ENCODE data around the gene ENGASE.

The ENGASE gene

DNA sequence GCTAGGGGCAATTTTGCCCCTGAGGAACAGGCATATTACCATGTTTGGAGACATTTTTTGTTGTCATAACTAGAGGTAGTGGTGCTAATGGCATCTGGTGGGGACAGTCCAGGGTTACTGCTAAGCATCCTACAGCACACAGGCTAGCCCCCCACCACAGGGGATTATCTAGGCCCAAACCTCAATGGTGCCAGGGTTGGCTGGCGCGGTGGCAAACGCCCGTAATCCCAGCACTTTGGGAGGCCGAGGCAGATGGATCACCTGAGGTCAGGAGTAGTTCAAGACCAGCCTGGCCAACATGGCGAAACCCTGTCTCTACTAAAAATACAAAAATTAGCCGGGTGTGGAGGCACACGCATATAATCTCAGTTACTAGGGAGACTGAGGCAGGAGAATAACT lies 35.5 kb upstream of the ENGASE start:
- DNase-seq (ENCODE audit: low read depth in 2 of 2, low spot score in 1 of 2): no peak

DNA sequence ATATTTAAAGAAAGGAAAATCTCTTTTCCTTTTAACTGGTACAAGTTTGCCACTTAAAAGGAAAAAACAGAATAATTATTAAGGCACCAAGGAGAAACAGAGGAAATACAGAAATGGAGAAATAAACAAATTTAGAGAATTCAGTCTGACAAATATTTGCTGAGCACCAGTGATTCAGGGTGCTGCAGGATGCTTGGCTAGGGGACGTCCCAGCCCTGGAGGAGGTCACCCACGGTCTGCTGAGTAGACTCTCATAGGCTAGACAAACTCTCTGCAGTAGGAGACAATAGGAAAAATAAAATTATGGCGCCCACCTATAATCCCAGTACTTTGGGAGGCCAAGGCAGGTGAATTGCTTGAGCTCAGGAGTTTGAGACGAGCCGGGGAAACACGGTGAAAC lies 34.7 kb upstream of the ENGASE start:
- DNase-seq (ENCODE audit: low read depth in 2 of 2, low spot score in 1 of 2): no peak

DNA sequence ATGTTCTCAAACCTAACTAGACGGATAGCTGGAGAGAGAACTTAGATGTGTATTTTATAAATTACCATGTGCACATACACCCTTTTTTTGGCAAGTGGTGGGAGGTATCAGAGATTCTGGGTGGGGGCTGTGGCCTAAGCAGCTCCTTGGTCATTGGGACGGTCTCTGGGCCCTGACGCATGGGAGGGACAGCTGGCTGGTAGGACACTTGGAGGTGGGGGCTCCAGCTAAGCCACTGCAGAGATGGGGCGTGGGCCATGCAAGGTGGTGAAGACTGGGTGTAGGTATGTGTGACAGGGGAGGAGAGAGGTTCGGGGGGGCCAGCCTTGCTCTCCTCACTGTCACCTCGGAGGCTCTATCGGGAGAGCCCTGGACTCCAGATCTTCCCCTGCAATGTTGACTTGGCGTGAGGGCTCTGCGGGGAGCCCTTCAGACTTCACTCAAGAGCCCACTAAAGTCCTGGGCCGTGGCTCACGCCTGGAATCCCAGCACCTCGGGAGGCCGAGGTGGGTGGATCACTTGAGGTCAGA lies 33.5 kb upstream of the ENGASE start:
- no peak for DNase-seq (ENCODE audit: low read depth in 2 of 2, low spot score in 1 of 2)

DNA sequence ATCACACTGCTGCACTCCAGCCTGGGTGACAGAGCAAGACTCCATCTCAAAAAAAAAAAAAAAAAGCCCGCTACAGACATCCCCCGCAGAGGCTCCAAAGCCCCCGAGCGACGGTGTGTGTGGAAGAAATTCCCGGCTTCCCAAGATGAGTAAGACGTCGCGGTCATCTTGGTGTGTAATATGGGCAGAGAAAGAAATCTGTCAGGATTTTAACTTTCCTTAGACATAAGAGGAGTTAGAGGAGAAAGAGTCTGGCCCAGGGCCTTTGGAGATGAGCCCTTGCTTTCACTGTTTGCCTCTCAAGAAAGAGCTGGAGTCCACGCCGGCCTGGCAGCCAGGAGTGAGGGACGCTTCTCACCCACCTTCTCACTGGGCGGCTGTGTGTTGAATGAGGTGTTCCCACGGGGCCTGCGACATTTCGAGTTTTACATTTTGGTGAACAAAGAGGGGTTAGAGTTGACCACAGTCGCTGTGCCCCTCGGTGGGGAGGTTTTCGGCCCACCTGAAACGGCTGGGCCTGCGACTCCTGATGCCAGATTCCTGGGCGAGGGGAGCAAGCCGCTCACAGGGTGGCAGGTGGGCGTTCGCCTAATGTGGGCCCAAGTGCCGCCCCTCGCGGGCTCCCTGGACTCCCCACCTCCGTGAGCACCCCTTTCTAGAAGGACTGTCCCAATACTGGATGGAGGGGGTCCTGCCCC lies 32.8 kb upstream of the ENGASE start:
- DNase-seq (ENCODE audit: low read depth in 2 of 2, low spot score in 1 of 2): no peak

DNA sequence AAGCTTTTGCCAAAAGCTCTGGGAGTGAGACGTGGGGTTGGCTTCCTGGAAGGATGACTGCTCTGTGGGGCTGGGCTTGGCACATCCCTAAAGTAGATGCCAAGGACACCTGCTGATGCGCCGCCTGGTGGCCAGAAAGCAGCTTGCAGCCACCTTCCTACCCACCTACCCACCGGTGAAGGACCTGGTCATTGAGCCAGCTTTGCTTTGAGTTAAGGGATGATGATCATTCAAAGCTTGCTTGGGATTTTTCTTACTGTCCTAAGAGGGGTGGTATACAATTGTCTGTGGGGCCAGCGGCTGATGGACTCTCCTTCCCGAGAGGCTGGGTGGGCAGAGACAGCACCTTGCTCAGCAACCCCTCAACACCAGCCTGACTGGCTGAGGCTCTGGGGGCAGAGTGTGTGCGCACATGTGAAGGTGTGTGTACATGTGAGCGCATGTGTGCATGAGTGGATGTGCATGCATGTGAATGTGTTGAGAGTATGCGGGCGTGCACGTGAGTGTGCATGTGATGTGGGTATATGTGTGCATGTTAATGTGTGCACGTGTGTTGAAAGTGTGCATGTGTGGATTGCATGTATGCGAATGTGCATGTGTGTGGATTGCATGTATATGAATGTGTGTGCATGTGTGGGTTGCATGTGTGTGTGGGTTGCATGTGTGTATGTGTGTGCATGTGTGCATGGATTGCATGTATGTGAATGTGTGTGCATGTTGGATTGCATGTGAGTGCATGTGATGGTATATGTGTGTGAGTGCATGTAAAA lies 32.0 kb upstream of the ENGASE start:
- peak; percentile 33 to 48 for DNase-seq (ENCODE audit: low read depth in 2 of 2, low spot score in 1 of 2)

DNA sequence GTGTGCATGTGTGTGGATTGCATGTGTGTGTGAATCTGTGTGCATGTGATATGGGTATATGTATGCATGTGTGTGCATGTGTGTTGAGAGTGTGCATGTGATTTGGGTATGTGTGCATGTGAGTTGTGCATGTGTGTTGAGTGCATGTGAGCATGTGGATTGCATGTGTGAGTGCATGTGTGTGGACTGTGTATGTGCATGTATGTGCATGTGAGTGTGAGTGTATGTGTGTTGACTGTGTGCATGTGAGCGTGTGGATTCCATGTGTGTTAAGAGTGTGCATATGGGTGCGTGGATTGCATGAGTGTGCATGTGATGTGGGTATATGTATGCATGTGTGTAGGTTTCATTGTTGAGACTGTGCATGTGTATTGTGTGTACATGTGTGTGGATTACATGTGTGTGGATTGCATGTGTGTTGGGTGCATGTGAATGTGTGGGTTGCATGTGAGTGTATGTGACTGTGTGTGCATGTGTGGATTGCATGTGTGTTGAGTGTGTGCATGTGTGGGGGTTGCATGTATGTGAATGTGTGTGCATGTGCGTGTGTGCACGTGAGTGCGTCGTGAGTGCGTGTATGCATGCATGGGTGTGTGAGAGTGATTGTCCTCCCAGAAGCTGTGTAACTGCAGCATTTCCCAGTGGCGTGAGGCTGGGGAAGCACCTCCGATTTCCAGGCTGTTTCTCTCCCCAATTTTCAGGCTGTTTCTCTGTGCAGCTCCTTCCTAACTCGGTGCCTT lies 31.3 kb upstream of the ENGASE start:
- DNase-seq (ENCODE audit: low read depth in 2 of 2, low spot score in 1 of 2): no peak

DNA sequence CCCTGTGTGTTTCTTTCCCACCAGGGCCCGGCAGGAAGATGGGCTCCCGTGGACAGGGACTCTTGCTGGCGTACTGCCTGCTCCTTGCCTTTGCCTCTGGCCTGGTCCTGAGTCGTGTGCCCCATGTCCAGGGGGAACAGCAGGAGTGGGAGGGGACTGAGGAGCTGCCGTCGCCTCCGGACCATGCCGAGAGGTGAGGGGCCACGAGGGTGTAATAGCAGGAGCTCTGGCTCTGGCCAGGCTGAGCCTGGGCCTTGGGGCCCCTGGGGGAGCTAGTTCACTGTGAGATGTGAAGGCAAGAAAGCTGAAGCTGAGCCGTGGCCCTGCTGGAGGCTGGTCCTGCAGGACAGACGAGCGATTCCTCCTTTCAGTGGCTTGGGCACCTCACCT lies 30.7 kb upstream of the ENGASE start:
- no peak for DNase-seq (ENCODE audit: low read depth in 2 of 2, low spot score in 1 of 2)

DNA sequence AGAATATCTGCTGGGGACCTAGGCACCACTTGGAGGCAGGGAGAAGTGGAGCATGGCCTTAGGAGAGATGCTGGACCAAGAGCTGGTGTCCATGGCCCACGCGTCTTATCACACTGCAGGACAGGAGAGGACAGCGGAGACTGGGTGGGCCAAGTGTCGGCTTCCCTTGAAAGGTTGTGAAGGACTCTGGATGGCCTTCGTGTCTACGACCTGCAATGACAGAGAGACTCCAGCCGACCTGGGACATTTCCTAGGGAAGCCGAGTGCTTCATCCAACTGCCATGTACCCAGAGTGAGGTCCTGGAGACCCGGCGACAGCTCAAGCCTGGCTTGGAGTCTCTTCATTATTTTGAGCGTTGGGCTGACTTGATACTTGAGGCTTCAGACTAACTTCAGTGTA lies 30.2 kb upstream of the ENGASE start:
- no peak for DNase-seq (ENCODE audit: low read depth in 2 of 2, low spot score in 1 of 2)

DNA sequence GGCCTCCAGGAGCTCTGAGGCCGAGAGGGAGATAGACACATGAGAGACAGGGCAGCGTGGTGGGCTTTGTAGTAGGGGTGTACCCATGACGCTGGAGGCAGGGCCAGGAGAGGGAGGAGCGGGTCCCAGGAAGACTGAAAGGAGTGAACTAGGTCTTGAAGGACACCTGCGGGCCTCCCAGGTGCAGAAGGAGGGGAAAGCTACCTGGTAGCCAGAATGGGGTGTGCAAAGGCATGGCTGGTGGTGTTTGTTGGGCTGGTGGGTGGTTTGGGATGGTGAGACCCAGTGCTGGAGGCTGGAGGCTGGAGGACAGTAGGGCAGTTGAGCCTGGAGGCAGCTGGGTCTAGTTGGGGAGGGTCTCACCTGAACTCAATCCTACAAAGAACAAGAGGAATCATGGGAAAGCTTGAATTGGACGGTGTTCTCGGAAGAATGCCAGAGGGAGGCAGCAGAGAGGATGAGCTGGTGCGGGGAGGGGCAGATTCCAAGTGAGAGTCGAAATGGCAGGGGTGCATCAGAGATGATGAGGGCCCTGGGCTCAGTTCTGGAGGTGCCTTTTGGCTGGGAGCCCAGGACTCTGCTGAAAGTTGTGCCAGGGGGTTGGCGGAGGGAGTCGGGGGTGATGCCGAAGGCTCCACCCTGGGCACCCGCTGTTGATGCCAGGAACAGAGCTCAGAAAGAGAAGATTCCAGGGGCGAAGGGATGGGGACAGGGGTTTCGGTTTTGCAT lies 29.5 kb upstream of the ENGASE start:
- DNase-seq (ENCODE audit: low read depth in 2 of 2, low spot score in 1 of 2): no peak

DNA sequence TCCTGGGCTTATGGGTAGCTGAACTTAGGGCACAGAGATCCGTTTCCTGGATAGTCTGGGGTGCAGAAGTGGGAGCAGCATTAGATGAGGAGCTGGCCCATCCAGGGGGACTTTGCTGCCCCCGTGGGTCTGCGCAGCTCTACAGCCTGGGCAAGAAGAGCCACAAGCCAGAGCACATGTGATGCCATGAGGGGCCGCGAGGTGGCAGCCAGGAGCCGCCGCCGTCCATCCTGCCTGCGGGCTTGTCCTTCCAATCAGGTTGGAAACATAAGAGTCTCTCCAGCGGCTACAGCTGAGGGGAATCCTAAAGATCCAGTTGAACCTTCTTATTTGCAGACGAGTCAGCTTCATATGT lies 28.8 kb upstream of the ENGASE start:
- DNase-seq (ENCODE audit: low read depth in 2 of 2, low spot score in 1 of 2): peak; percentile 22 to 26

DNA sequence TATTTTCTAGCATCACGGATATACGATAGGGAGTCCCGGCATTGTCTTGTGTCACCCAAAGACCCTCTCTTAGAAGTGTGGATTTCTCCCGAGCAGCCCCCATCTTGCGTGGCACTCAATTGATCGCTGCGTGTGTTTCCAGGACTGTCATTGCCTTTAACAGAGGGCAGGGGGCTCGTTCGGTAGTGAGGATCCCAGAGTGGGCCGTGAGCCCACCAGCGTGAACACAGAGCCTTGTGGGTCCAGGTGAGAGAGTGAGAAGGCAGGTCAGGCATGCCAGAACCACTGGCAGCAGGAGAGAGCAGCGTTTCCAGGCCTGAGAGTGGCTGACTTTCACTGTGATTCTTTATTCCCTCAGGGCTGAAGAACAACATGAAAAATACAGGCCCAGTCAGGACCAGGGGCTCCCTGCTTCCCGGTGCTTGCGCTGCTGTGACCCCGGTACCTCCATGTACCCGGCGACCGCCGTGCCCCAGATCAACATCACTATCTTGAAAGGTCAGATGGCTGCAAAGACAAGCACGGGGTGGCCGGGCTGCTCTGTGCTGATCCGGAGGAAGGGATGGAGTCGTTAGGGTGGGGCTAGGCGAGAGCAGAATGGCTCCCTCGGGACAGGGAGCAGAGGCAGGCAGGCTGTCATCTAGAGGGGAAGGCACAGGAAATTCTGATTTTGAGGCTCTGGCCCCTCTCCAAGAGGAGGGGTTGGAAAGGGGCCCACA lies 28.3 kb upstream of the ENGASE start:
- DNase-seq (ENCODE audit: low read depth in 2 of 2, low spot score in 1 of 2): no peak

DNA sequence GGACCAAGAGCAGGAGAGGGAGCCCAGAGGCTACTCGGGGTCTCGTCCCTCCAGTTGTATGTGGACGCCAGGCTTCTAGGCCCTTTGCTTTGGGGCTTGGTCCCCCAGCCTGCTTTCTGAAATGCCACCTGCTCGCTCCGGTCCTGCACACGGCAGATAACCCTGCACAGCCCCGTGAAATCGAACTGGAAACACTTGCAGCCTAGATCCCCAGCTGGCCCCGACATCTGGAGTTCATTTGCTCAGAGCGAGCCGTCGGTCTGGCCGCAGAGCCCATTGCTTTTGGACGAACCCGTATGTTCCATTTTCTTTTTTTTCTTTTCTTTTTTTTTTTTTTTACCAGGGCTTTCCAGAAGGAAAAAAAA lies 27.7 kb upstream of the ENGASE start:
- no peak for DNase-seq (ENCODE audit: low read depth in 2 of 2, low spot score in 1 of 2)

DNA sequence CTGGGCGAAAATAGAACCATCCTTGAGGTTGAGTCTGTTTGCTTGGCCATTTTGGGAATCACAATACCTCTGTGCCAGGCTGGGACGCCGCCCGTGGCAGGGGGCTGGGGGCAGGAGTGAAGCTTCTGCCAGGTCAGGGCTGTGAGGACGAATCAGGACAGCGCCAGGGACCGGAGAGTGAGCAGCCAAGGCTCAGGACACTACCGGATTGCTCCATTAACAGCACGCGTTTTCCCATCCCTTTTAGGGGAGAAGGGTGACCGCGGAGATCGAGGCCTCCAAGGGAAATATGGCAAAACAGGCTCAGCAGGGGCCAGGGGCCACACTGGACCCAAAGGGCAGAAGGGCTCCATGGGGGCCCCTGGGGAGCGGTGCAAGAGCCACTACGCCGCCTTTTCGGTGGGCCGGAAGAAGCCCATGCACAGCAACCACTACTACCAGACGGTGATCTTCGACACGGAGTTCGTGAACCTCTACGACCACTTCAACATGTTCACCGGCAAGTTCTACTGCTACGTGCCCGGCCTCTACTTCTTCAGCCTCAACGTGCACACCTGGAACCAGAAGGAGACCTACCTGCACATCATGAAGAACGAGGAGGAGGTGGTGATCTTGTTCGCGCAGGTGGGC lies 27.2 kb upstream of the ENGASE start:
- no peak for DNase-seq (ENCODE audit: low read depth in 2 of 2, low spot score in 1 of 2)

DNA sequence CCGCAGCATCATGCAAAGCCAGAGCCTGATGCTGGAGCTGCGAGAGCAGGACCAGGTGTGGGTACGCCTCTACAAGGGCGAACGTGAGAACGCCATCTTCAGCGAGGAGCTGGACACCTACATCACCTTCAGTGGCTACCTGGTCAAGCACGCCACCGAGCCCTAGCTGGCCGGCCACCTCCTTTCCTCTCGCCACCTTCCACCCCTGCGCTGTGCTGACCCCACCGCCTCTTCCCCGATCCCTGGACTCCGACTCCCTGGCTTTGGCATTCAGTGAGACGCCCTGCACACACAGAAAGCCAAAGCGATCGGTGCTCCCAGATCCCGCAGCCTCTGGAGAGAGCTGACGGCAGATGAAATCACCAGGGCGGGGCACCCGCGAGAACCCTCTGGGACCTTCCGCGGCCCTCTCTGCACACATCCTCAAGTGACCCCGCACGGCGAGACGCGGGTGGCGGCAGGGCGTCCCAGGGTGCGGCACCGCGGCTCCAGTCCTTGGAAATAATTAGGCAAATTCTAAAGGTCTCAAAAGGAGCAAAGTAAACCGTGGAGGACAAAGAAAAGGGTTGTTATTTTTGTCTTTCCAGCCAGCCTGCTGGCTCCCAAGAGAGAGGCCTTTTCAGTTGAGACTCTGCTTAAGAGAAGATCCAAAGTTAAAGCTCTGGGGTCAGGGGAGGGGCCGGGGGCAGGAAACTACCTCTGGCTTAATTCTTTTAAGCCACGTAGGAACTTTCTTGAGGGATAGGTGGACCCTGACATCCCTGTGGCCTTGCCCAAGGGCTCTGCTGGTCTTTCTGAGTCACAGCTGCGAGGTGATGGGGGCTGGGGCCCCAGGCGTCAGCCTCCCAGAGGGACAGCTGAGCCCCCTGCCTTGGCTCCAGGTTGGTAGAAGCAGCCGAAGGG lies 26.4 kb upstream of the ENGASE start:
- no peak for DNase-seq (ENCODE audit: low read depth in 2 of 2, low spot score in 1 of 2)

DNA sequence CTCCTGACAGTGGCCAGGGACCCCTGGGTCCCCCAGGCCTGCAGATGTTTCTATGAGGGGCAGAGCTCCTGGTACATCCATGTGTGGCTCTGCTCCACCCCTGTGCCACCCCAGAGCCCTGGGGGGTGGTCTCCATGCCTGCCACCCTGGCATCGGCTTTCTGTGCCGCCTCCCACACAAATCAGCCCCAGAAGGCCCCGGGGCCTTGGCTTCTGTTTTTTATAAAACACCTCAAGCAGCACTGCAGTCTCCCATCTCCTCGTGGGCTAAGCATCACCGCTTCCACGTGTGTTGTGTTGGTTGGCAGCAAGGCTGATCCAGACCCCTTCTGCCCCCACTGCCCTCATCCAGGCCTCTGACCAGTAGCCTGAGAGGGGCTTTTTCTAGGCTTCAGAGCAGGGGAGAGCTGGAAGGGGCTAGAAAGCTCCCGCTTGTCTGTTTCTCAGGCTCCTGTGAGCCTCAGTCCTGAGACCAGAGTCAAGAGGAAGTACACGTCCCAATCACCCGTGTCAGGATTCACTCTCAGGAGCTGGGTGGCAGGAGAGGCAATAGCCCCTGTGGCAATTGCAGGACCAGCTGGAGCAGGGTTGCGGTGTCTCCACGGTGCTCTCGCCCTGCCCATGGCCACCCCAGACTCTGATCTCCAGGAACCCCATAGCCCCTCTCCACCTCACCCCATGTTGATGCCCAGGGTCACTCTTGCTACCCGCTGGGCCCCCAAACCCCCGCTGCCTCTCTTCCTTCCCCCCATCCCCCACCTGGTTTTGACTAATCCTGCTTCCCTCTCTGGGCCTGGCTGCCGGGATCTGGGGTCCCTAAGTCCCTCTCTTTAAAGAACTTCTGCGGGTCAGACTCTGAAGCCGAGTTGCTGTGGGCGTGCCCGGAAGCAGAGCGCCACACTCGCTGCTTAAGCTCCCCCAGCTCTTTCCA lies 25.5 kb upstream of the ENGASE start:
- DNase-seq (ENCODE audit: low read depth in 2 of 2, low spot score in 1 of 2): no peak

DNA sequence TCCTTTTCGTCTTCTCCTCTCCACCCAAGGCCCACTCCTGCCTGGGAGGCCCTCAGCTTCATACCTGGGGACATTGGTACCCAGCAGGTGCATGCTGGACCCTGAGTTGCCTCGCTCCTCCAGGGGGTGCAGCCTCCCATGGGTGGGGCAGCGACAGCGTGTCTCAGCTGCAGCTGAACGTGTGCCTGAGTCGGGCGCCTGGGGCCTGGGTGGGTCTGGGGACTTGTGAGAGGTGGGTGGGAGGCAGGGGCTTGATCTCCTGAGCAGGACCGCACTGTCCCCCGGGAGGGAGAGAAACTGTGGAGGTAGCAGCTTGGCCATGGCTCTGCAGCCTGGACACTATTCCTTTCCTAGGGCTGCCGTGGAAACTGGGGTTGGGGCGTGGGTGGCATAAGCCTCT lies 24.8 kb upstream of the ENGASE start:
- DNase-seq (ENCODE audit: low read depth in 2 of 2, low spot score in 1 of 2): no peak

DNA sequence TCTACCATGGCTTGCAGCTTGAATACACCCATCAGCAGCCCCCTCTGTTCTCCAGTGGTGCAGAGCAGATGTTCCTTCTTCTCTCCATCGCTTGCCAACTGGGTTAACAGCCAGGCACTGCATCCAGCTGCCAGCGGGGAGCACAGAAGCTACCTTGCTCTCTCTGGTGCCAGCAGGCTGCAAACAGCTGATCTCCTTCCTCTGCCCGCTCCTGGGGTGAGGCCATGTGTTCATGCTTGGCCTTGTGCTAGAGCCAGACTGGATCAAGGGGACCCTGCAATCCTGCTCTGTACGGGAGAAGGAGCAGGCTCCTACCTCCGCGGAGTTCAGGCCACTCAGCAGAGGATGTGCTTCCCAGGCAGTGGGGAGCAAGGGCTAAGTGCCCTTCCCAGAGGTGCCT lies 24.1 kb upstream of the ENGASE start:
- DNase-seq (ENCODE audit: low read depth in 2 of 2, low spot score in 1 of 2): no peak

DNA sequence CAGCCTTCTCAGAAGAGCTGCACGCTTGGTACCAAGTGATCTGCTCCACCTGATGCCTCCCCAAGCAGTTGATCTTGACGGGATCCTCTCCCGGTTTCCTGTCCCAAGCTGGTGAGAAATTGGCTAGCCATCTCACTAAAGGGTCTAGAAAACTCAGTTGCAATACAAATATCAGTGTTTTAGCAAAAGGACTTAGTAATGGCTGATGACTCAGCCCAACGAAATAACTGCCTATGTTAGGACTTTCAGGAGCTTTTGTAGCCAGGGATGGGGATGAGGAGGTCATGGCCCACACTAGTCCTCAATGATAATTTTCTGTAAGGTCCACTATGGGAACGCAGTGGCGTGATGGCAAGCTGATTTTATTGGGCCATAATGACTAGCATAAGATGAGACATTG lies 23.3 kb upstream of the ENGASE start:
- no peak for DNase-seq (ENCODE audit: low read depth in 2 of 2, low spot score in 1 of 2)

Measured in stimulated activated CD8-positive, alpha-beta memory T cell treated with anti-CD3 and anti-CD28 coated beads, Interleukin-4, amount 100 ng/mL, for 4 hours (primary cell).